HepG2 (cell line): ENCODE measurements around the gene PCIF1. TPM values are rescaled to one million over a fixed set of nuclear protein-coding genes. Genes with fewer than 3 reads are reported as not detected.

Experiments used
- CBFB ChIP-seq: sonication (generic); formaldehyde crosslinking; IDR thresholded peaks from 2 replicates; pipeline ENCODE4 v1.4.0; 2020; ENCODE audit warnings: missing genetic modification reagents
- CBX2 ChIP-seq, 2 experiments: fragments of 200-600 bp in 1 of 2; sonication (generic); formaldehyde crosslinking in 1 of 2; IDR thresholded peaks; 2 replicates each; pipeline versions ENCODE4 v1.7.0 to v1.8.1; 2018 to 2022; ENCODE audit warnings: low read depth in 2 of 2, low read length in 1 of 2, mild to moderate bottlenecking in 1 of 2, missing genetic modification reagents in 1 of 2
- DMAP1 ChIP-seq: IDR thresholded peaks from 2 replicates; pipeline ENCODE4 v1.6.1; 2016
- DPF2 ChIP-seq: sonication (generic); formaldehyde crosslinking; IDR thresholded peaks from 2 replicates; pipeline ENCODE4 v1.4.0; 2020; ENCODE audit warnings: mild to moderate bottlenecking, low read depth, missing genetic modification reagents, borderline replicate concordance
- FOSL2 ChIP-seq: sonication (generic); formaldehyde crosslinking; IDR thresholded peaks from 2 replicates; pipeline ENCODE4 v1.4.0; 2020; ENCODE audit warnings: missing genetic modification reagents
- FOXJ3 ChIP-seq: sonication (generic); formaldehyde crosslinking; IDR thresholded peaks from 2 replicates; pipeline ENCODE4 v1.4.0; 2020; ENCODE audit warnings: missing genetic modification reagents, mild to moderate bottlenecking, borderline replicate concordance
- HMGA1 ChIP-seq: sonication (generic); formaldehyde crosslinking; conservative IDR thresholded peaks from 2 replicates; pipeline ENCODE4 v1.4.0; 2020; ENCODE audit warnings: missing genetic modification reagents
- IKZF1 ChIP-seq: fragments of 450-650 bp; IDR thresholded peaks from 2 replicates; pipeline ENCODE4 v1.7.1; 2016
- KLF11 ChIP-seq: IDR thresholded peaks from 2 replicates; pipeline ENCODE4 v1.6.1; 2016; ENCODE audit warnings: missing compliant biosample characterization
- SMARCE1 ChIP-seq: fragments of 450-650 bp; IDR thresholded peaks from 2 replicates; pipeline ENCODE4 v1.6.1; 2017; ENCODE audit warnings: borderline replicate concordance
- SSRP1 ChIP-seq: IDR thresholded peaks from 2 replicates; pipeline ENCODE4 v1.6.1; 2016; ENCODE audit warnings: control low read depth
- TOPORS ChIP-seq: sonication (generic); formaldehyde crosslinking; IDR thresholded peaks from 2 replicates; pipeline ENCODE4 v1.8.0; 2023; ENCODE audit warnings: mild to moderate bottlenecking, missing genetic modification reagents
- TRIM24 ChIP-seq: sonication (generic); formaldehyde crosslinking; IDR thresholded peaks from 2 replicates; pipeline ENCODE4 v1.8.0; 2022; ENCODE audit warnings: mild to moderate bottlenecking, missing genetic modification reagents
- ZFP36 ChIP-seq: fragments of 150-350 bp; IDR thresholded peaks from 2 replicates; pipeline ENCODE4 v1.6.1; 2018; ENCODE audit warnings: borderline replicate concordance, low read length, low read depth; ENCODE audit not compliant: partially characterized antibody
- ZMYM4 ChIP-seq: sonication (generic); formaldehyde crosslinking; IDR thresholded peaks from 2 replicates; pipeline ENCODE4 v1.8.1; 2023; ENCODE audit warnings: mild to moderate bottlenecking, missing genetic modification reagents
- ZNF256 ChIP-seq: sonication (generic); formaldehyde crosslinking; conservative IDR thresholded peaks from 2 replicates; pipeline ENCODE4 v1.4.0; 2020; ENCODE audit warnings: missing genetic modification reagents
- ZNF441 ChIP-seq: sonication (generic); formaldehyde crosslinking; IDR thresholded peaks from 2 replicates; pipeline ENCODE4 v1.7.0; 2021; ENCODE audit warnings: missing genetic modification reagents, borderline replicate concordance
- ZNF737 ChIP-seq: sonication (generic); formaldehyde crosslinking; IDR thresholded peaks from 2 replicates; pipeline ENCODE4 v1.5.0; 2020; ENCODE audit warnings: missing genetic modification reagents, mild to moderate bottlenecking, borderline replicate concordance
- ZNF841 ChIP-seq: sonication (generic); formaldehyde crosslinking; IDR thresholded peaks from 2 replicates; pipeline ENCODE4 v1.8.1; 2023; ENCODE audit warnings: missing genetic modification reagents, borderline replicate concordance
- polyA plus RNA-seq, 8 experiments: library from polyadenylated mRNA; depleted of rRNA in 3 of 8; stranded (reverse) in 7 of 8; unstranded in 1 of 8; fragments of >200 nt; fragmentation: Illumina TruSeq in 4 of 8; extraction: Trizol in 4 of 8; gene quantifications; 2 replicates each; pipeline versions ENCODE4 v1.2.1 to v1.2.3, GENCODE V29; 2011 to 2016; ENCODE audit warnings: low read depth in 4 of 8, missing spikeins in 1 of 8, mixed read lengths in 1 of 8; ENCODE audit not compliant: insufficient read depth in 1 of 8
- total RNA-seq, 5 experiments: library from RNA; depleted of rRNA; stranded (reverse); fragments of >200 nt; fragmentation: Illumina TruSeq; extraction: Trizol; gene quantifications; 2 replicates each; pipeline ENCODE4 v1.2.3, GENCODE V29; 2016; ENCODE audit warnings: low read depth in 1 of 5
- TF ChIP-seq, protein P1 (sequence below): sonication (generic); formaldehyde crosslinking; IDR thresholded peaks from 2 replicates; pipeline ENCODE4 v1.4.0; 2020; ENCODE audit warnings: missing genetic modification reagents; ENCODE audit errors: not compliant biosample characterization
- TF ChIP-seq, protein P2 (sequence below): sonication (generic); formaldehyde crosslinking; IDR thresholded peaks from 2 replicates; pipeline ENCODE4 v1.4.0; 2020; ENCODE audit warnings: missing genetic modification reagents, borderline replicate concordance
- TF ChIP-seq, protein P3 (sequence below): sonication (generic); formaldehyde crosslinking; IDR thresholded peaks from 2 replicates; pipeline ENCODE4 v1.8.1; 2022; ENCODE audit warnings: mild to moderate bottlenecking, missing genetic modification reagents
- TF ChIP-seq, protein P4 (sequence below): sonication (generic); IDR thresholded peaks from 2 replicates; pipeline ENCODE4 v1.6.1; 2016; ENCODE audit warnings: low read depth, borderline replicate concordance
- TF ChIP-seq, protein P5 (sequence below): sonication (generic); formaldehyde crosslinking; IDR thresholded peaks from 2 replicates; pipeline ENCODE4 v1.8.0; 2022; ENCODE audit warnings: mild to moderate bottlenecking, missing genetic modification reagents, moderate library complexity
- TF ChIP-seq, protein P6 (sequence below): sonication (generic); formaldehyde crosslinking; IDR thresholded peaks from 2 replicates; pipeline ENCODE4 v1.8.1; 2023; ENCODE audit warnings: mild to moderate bottlenecking, missing genetic modification reagents, borderline replicate concordance

PCIF1 gene
- total and polyA plus RNA-seq, 2 of the 13 experiments (the other 11 are each of a cell fraction or from before 2014, with no cell fraction given): 20.9 to 24.4 TPM

DNA sequence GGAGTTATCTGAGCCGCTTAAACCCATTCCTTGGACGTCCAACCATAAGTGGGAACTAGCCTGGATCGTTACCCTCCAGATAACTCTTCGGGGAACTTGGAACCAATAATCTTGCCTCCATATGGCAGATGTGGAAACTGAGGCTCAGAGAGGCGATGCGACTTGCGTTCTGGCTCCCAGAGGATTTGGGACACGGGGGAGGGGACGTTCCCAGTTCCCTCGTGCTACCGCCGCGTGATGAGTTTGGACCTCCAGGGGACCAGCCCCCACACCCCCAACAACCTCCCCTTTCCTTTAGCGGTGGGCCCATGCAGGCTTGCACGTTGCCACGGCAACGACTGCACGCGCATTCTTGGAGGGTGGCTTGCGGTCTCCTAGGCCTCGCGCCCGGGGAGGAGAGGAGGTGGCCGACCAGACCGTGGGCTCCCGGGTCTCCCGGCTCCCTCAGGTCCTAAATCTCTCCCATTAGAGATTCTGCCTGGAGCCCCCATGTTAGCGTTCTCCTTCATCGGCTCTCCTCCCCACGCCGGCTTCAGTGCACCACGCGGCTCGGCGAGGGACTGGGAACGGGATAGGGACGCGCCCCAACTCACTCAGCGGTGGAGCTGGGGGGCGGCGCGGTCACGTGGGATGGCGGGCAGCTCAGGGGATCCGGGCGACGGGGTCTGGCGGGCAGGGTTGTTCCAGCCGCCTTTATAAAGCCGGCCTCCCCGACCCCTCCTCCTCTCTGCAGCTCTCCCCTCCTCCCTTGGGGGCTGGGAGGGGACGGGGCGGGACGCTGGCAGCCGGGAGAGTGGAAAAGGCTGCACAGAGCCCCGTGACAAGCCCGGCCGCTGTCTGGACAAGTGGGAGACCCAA lies 22.8 kb upstream of the PCIF1 start, which contains the start of gene PLTP (continued):
- TF ChIP-seq, protein P1, sequence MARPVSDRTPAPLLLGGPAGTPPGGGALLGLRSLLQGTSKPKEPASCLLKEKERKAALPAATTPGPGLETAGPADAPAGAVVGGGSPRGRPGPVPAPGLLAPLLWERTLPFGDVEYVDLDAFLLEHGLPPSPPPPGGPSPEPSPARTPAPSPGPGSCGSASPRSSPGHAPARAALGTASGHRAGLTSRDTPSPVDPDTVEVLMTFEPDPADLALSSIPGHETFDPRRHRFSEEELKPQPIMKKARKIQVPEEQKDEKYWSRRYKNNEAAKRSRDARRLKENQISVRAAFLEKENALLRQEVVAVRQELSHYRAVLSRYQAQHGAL (CRISPR knock-in tag): no peak
- TF ChIP-seq CBX2 (IDR thresholded peaks at IDR 0.05; ENCODE audit: low read depth, low read length): no peak
- TF ChIP-seq CBX2 (CRISPR knock-in tag; IDR thresholded peaks at IDR 0.05; ENCODE audit: low read depth): no peak
- TF ChIP-seq FOXJ3 (CRISPR knock-in tag): no peak
- TF ChIP-seq ZNF256 (CRISPR knock-in tag): no peak
- TF ChIP-seq CBFB (CRISPR knock-in tag): no peak
- TF ChIP-seq DMAP1 (CRISPR knock-in tag): 0 out of 2 replicates have a peak, but pooled peaks have one; percentile 16
- TF ChIP-seq, protein P2, sequence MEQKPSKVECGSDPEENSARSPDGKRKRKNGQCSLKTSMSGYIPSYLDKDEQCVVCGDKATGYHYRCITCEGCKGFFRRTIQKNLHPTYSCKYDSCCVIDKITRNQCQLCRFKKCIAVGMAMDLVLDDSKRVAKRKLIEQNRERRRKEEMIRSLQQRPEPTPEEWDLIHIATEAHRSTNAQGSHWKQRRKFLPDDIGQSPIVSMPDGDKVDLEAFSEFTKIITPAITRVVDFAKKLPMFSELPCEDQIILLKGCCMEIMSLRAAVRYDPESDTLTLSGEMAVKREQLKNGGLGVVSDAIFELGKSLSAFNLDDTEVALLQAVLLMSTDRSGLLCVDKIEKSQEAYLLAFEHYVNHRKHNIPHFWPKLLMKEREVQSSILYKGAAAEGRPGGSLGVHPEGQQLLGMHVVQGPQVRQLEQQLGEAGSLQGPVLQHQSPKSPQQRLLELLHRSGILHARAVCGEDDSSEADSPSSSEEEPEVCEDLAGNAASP (CRISPR knock-in tag): no peak
- TF ChIP-seq, protein P3, sequence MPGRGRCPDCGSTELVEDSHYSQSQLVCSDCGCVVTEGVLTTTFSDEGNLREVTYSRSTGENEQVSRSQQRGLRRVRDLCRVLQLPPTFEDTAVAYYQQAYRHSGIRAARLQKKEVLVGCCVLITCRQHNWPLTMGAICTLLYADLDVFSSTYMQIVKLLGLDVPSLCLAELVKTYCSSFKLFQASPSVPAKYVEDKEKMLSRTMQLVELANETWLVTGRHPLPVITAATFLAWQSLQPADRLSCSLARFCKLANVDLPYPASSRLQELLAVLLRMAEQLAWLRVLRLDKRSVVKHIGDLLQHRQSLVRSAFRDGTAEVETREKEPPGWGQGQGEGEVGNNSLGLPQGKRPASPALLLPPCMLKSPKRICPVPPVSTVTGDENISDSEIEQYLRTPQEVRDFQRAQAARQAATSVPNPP (CRISPR knock-in tag): no peak
- TF ChIP-seq TOPORS (CRISPR knock-in tag): 0 out of 2 replicates have a peak, but pooled peaks have one; percentile 28
- TF ChIP-seq KLF11 (CRISPR knock-in tag): no peak
- no peak for TF ChIP-seq HMGA1
- TF ChIP-seq, protein P4, sequence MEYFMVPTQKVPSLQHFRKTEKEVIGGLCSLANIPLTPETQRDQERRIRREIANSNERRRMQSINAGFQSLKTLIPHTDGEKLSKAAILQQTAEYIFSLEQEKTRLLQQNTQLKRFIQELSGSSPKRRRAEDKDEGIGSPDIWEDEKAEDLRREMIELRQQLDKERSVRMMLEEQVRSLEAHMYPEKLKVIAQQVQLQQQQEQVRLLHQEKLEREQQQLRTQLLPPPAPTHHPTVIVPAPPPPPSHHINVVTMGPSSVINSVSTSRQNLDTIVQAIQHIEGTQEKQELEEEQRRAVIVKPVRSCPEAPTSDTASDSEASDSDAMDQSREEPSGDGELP: no peak
- no peak for TF ChIP-seq TRIM24 (CRISPR knock-in tag)
- no peak for TF ChIP-seq SMARCE1
- TF ChIP-seq, protein P5, sequence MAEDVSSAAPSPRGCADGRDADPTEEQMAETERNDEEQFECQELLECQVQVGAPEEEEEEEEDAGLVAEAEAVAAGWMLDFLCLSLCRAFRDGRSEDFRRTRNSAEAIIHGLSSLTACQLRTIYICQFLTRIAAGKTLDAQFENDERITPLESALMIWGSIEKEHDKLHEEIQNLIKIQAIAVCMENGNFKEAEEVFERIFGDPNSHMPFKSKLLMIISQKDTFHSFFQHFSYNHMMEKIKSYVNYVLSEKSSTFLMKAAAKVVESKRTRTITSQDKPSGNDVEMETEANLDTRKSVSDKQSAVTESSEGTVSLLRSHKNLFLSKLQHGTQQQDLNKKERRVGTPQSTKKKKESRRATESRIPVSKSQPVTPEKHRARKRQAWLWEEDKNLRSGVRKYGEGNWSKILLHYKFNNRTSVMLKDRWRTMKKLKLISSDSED: no peak
- TF ChIP-seq ZFP36: no peak
- no peak for TF ChIP-seq SSRP1 (CRISPR knock-in tag)
- TF ChIP-seq, protein P6, sequence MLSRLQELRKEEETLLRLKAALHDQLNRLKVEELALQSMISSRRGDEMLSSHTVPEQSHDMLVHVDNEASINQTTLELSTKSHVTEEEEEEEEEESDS: no peak
- TF ChIP-seq ZMYM4: no peak; the same call in 1 of the 2 replicates
- TF ChIP-seq ZNF737 (CRISPR knock-in tag): no peak
- 0 out of 2 replicates have a peak, but pooled peaks have one; percentile 29 for TF ChIP-seq DPF2 (CRISPR knock-in tag)
- no peak for TF ChIP-seq IKZF1
- TF ChIP-seq FOSL2 (CRISPR knock-in tag): no peak
- no peak for TF ChIP-seq ZNF841 (CRISPR knock-in tag)
- TF ChIP-seq ZNF441 (CRISPR knock-in tag): no peak
